IPS-18c (cell line): Measurements from ENCODE around the gene HSBP1L1.

Experiments
- H3K4me3 ChIP-seq: 2 replicates; pipeline ENCODE4 v1.7.0; 2013; ENCODE audit warnings: low read depth, mild to moderate bottlenecking, low read length, moderate library complexity; ENCODE audit not compliant: insufficient read depth
- H3K9me3 ChIP-seq: one replicate; pipeline ENCODE4 v1.6.1; 2013; ENCODE audit warnings: mild to moderate bottlenecking, low read length, moderate library complexity; ENCODE audit not compliant: control insufficient read depth, insufficient read depth

Gene HSBP1L1

DNA sequence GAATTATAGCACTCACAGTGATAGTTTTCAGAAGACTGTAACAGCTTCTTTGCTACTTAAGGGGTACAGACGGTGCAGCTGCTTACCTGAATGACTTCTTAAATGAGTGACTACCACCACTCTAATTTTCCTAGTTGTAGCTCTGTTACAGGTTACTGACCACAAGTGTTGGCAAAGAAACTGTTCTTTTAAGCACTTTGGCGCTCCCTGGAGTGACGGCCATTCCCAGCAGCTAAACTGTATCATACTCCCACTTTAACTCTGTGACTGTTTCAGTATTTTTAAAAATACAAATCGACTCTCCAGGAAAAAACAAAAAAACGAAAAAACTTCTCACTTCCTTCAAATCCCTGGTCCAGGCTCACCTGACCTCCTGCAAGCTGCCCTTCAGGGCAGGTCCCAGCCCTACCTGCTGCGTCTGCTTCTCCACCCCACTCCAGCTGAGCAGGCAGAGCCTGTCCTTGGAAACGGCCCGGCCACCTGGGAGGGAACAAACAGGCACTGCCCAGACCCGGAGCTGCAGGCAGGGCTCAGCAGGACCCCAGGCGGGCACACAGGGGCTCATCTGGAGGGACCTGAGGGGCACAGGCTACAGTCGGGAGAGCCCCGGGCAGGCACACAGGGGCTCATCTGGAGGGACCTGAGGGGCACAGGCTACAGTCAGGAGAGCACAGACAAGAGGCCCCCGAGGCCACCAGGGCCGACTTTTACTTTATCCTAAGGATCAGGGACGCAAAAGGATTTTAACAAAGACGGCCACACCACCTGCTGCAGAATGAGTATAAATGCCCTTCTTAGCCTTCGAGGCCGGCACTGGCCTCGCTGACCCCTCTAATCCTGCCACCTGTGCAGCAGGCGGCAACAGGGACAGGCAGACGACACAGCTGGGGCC, 37.5 kb upstream of the HSBP1L1 start:
- Histone ChIP-seq H3K9me3 (peaks cover 2% of the 10 kb centered on the region), H3K4me3 (no peak overlapping the region)

DNA sequence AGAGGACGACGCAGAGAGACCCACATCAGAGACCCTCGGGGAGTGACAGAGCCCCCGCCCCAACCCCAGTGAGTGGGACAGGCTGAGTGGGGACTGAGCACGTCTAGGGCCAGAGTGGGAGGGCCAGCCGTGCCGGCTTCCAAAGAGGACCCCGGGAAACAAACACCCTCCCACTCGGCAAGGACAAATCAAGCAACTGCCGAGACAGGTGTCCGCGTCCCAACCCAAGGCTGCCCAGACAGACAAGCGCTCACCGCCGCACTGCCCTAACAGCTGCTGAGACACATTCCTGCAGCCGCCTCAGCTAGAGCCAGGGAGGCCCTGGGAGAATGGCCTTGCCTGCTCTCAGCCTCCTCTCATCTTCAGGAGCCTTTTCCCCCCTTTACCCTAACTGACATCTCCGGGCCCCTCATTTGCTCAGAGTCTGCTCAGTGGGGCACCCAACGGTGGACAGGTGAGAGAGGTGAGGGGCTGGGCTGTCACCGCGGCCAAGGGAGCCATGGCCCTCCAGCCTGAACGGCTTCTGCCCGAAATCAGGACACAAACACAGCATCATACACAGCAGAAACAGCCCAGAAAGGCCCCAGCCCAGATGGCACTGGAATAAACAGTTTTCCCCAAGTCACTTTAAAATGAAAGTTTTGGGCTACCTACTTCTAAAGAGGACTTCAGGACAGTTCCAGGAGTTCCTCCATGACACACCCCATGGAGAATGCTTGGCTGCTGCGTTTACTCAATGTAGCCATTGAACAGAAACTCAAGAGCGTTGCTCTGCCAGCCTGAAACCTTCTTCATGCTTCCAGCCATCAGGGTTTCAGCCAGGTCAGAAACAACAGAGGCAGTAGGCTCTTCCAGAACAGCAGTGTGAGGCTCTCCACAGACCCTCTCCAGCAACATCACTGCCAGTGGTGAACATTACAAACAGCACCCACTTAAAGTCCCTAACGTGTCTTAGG, 36.6 kb upstream of the HSBP1L1 start:
- Histone ChIP-seq H3K9me3 (peaks cover 2% of the 10 kb centered on the region), H3K4me3 (no peak overlapping the region)

DNA sequence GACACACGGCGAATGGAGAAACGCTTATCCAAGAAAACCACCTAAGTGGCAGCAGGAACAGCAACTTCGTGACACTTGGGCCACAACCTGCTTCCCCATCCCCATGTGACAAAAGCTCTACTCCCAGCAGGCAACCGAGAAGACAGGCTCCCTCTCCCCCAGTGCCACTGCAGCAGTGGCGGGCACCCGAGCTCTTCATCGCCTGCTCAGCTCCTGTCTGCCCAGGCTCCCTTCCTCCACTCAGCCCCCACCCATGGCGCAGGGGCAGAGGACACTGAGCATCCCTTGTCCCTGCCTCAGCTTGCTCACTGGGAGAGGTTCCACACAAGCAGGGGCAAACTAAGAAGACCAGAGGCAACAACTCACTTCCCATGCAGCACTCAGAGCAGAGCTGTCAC, 35.9 kb upstream of the HSBP1L1 start:
- Histone ChIP-seq H3K9me3 (peaks cover 2% of the 10 kb centered on the region), H3K4me3 (no peak overlapping the region)

DNA sequence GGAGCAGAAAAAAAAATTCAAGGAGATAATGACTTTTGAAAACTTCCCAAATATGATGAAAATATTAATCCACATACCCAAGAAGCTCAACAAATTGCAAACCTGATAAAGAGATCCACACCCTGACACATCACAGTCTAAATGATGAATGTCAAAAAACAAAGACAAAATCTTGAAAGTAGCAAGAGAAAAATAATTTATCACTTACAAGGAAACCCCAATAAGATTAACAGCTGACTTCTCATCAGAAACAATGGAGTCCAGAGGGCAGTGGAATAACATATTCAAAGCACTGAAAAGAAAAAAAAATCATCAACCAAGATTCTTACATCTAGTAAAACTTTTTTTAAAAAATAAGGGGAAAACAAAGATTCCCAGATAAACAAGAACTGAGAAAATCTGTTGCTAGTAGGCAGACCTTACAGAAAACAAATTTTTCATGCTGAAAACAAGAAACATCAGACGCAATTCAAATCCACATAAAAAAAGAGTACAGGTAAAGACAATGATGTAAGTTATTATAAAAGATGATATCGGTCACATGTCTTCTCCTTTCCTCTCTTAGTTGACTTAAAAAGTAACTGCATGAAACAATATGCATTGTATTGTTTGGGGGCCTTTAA, 34.3 kb upstream of the HSBP1L1 start:
- peaks cover 2% of the 10 kb centered on the region for H3K9me3 ChIP-seq
- H3K4me3 ChIP-seq, result no peak overlapping the region

DNA sequence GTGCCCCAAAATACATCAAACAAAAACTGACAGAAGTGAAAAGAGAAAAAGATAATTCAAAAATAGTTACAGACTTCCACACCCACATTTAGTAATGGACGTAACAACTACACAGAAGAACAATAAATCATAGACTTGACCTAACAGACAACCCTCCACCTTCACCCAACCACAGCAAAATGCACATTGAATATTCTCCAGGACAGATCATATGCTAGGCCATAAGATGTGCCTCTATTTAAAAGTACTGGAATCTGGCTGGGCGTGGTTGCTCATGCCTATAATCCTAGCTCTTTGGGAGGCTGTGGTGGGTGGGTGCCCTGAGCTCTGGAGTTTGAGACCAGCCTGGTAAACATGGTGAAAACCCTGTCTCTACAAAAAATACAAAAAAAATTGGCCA, 33.0 kb upstream of the HSBP1L1 start:
- Histone ChIP-seq H3K9me3 (peaks cover 2% of the 10 kb centered on the region), H3K4me3 (no peak overlapping the region)

DNA sequence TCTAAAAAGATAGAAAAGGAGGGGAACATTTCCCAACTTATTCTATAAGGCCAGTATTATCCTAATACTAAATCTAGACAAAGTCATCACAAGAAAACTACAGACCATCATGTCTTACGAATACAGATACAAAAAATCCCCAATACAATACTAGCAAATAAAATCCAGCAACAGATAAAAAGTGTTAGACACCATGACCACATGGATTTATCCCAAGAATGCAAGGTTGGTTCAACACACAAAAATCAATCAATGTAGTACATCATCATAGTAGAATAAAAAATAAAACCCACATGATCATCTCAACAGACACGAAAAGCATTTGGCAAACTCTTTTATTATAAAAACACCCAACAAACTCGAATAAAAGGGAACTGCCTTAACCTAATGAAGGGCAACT, 31.5 kb upstream of the HSBP1L1 start:
- Histone ChIP-seq H3K4me3 (no peak overlapping the region), H3K9me3 (peaks cover 2% of the 10 kb centered on the region)

DNA sequence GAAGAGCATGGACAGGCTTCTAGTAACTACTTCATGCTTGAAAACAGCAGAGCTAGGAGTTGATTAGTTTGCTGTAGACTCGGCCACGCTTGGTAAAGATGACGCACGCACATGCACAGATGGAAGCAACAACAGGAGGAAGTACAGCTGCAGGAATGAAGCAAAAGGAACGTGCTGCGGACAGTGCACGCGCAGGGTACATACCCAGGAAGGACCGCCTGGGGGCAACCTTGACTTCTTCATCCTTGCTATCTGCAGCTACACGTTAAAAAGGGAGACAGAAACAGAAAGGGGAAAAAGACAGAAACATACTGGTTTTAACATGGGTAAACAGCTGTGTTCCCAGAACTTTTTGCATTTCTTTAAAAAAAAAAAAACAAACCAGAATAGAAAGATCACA, 30.7 kb upstream of the HSBP1L1 start:
- Histone ChIP-seq H3K4me3 (no peak overlapping the region), H3K9me3 (peaks cover 2% of the 10 kb centered on the region)

DNA sequence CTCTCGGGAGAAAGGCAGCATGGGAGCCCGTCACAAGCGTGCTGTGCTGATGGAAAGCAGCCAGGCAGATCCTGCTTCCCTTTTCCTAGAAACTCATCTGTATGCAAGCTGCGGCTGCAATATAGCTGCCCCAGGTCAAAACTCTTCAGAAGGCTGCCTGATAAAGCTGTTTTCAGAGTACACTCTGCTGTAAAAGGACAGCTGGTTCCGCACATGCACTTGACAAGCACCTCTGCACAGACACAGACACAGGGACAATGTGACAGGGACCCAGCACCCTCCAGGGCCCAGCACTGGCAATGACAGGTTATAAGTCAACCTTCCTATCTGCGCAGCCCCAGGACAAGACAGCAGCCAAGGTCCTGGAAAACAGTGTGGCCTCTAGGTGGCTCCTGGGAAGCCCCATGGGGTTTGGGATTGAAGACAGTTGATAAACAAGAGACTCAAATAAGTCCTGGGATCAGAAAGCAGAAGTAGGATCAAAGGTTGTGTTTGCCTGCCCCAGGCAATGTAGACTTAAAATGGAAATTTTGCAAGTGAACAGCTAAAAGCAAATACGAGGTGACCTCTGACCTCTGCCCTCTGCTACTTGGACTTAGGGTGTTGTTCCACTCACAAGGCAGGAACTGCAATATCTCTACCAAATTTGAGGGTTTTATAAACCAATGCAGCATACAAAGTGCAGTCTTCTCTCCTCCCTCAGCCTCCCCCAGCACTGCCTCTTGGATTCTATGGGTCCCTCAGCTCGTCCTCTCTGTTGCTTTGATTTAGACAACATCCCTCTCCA, 29.9 kb upstream of the HSBP1L1 start:
- no peak overlapping the region for H3K4me3 ChIP-seq
- H3K9me3 ChIP-seq, result no peaks in the 10 kb centered on the region

DNA sequence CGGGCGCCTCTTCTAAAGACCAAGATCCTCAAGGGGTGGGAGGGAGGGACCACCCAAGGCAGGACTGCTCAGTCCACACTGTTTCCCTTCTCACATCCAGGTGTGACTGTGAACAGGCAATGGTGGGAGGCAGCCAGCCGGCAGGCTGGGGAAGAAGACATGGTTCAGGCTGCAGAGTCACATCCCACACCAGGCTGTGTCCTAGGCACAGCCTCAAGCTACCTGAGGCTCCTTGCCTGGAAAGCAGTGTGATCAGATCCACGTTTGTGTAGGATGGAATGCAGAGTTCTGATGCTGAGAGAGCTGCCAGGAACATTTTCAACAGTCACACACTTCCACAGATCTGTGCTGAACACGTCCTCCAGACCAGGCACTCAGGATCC, 29.4 kb upstream of the HSBP1L1 start:
- Histone ChIP-seq H3K9me3 (no peaks in the 10 kb centered on the region), H3K4me3 (no peak overlapping the region)

DNA sequence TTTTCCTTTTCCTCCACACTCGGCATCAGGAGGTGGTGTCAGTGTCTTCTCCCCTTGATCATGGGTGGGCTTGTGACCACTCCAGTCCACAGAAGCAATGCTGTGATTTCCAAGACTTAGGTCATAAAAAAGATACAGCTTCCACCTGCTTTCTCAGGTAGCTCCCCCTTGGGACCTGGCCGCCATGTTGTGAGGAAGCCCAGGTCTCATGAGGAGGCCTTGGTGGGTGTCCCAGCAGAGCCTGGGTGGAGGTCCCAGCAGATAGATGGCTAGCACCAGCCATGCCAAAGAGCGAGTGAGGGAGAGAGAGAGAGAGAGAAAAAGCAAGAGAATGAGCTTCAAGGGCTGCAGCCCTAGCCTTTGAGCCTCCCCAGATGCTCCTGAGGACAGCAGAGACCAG, 28.9 kb upstream of the HSBP1L1 start:
- H3K4me3 ChIP-seq, result no peak overlapping the region
- no peaks in the 10 kb centered on the region for H3K9me3 ChIP-seq

DNA sequence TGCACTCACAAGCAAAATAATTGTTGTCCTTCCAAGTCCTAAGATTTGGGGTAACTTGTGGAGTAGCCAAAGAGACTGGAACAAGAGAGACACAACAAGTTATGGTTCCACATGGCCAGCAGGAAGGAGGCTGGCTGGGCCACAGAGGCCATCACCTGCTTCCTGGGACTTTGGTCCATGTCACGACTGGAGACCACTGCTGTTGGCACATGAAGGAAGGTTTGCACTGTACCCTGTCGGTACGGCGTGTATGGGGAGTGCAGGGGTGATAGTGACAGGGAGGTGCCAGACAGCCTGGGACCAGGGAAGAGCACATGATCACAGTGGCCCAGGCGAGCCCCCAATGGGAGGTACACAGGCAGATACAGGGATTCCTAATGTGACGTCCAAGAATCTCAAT, 28.5 kb upstream of the HSBP1L1 start:
- no peaks in the 10 kb centered on the region for H3K9me3 ChIP-seq
- no peak overlapping the region for H3K4me3 ChIP-seq

DNA sequence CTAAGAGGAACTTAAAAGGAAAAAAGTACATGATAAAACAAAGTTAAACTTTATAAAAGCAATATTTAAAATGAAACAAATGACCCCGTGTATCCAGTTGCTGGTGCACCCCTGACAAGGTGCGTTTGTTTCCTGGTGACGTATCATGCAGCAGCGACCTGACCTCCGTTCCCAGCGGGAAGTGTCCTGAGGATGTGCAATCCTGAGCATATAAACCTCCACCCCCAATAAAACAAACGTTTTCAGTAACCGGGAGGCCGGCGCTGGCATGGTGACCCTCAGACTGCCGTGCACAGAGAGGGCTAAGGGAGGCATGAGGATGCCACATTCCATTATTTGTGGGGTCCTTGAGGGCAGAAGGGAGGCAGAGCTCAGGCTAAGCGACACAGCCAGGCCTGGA, 27.8 kb upstream of the HSBP1L1 start:
- H3K9me3 ChIP-seq, result no peaks in the 10 kb centered on the region

DNA sequence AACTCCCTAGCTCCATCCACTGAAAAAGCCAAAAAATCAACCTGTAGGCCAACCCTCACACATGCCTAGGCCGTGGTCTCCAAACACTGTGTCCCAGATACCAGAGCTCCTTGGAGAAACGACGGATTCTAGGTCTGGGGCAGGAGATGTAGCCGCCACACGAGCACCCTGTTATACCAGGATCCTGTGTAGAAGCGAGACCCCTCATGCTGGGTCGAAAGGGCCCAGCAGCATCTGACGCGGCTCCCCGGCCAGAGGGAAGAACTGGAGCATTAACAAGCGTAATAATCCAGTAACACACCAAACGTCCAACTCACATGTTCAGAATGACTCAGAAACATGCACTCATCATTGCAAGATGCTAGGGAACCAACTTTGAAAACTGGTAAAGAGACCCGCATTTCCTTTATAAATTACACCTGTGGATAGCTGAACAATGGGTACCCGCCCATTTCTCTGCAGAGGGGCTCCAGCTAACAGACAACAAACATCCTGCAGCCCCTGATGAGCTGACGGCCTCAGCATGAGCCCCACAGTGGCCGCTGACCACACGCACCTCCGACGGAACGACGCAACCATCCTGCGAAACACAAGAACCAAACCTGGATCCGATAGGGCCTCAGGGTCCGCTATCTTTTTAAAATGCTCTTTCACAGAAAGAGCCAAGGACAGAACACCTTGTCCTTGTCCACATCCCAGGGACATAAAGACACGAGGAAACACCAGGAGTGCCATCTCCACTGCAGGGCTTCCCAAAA, 27.2 kb upstream of the HSBP1L1 start:
- H3K4me3 ChIP-seq, result no peak overlapping the region
- H3K9me3 ChIP-seq, result no peaks in the 10 kb centered on the region

More for the DNA sequence above, 27.8 kb upstream of the HSBP1L1 start:
- H3K4me3 ChIP-seq, result no peak overlapping the region

DNA sequence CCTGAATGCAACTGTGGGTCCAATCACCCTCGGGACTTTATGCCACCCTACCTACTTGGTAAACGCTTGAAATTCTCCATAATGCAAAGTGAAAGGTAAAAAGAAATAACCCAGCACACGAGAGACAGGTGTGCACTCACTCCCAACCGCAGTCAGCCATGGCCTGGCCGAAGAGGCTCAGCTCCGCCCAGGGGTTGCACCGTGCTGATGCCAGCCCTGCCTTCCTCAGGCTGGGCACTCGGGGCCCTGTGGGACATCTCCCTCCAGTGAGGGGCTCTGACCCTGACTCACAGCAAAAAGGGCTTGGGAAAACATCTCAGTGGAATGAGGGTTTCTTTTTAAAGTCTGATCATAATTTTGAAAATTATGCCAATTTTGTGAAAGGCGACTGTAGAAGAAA, 26.2 kb upstream of the HSBP1L1 start:
- Histone ChIP-seq H3K9me3 (no peaks in the 10 kb centered on the region), H3K4me3 (no peak overlapping the region)

DNA sequence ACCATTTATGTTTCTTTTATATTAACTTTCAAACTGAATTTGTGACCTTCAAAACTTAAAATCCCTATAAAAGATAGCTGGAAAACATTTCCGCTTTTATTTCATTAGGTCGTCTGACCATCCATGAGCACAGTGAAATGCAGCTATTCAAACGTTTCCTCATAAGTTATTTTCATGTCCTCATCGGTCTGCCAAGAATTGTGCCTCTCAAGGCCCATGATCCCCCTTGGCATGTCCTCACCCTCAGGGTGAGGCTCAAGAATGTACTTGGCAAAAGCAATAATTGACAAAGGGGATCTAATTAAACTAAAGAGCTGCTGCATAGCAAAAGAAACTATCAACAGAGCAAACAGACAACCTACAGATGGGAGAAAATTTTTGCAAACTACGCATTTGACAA, 25.3 kb upstream of the HSBP1L1 start:
- Histone ChIP-seq H3K4me3 (no peak overlapping the region), H3K9me3 (no peaks in the 10 kb centered on the region)

DNA sequence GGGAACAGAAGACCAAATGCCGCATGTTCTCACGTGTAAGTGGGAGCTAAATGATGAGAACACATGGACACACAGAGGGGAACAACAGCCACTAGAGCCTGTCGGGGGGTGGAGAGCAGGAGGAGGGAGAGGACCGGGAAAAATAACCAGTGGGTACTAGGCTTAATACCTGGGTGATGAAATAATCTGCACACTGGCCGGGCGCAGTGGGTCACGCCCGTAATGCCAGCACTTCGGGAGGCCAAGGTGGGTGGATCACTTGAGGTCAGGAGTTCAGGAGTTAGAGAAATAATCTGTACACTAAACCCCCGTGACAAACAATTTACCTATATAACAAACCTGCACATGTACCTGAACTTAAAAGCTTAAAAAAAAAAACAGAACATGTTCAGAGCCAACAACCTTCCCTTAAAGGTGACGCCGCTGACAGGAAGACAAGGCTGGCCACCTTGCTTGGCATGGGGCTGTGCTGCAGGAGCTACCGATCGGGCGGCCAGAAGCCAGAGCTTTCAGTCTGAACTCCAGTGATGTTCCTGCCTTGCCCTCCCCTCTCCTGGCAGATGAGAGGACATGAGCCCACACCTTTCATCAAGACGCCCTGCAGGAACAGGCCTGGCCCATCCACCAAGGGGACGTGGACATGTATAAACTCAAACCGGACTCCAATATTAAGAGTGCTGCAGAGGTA, 24.2 kb upstream of the HSBP1L1 start:
- no peaks in the 10 kb centered on the region for H3K9me3 ChIP-seq
- no peak overlapping the region for H3K4me3 ChIP-seq
